Left lobe of liver (tissue), 2 donors: ENCODE data around the gene DYSF. TPM values are rescaled to one million over a fixed set of nuclear protein-coding genes. Genes with fewer than 3 reads are reported as not detected.

Experiments used
- ATAC-seq: fragments of 200-7000 bp; cut with Tn5 transposase; one replicate; pipeline ENCODE4 v1.9.1; 2020; ENCODE audit warnings: mild to moderate bottlenecking, moderate library complexity
- DNase-seq: peaks from one replicate; pipeline ENCODE4 v3.0.0-alpha.2; 2020; ENCODE audit warnings: low spot score
- total RNA-seq: library from RNA; stranded (reverse); gene quantifications from one replicate; pipeline ENCODE4 v1.2.1, GENCODE V29; 2021
- donor health status: DM: no; HTN: no; CAD: no; lungs with moderate emphysema.
- donor health status: DM: no; HTN: yes; CAD: no.

Gene DYSF
- total RNA-seq, 1 donor from 2014 or later, result 30.0 TPM

DNA sequence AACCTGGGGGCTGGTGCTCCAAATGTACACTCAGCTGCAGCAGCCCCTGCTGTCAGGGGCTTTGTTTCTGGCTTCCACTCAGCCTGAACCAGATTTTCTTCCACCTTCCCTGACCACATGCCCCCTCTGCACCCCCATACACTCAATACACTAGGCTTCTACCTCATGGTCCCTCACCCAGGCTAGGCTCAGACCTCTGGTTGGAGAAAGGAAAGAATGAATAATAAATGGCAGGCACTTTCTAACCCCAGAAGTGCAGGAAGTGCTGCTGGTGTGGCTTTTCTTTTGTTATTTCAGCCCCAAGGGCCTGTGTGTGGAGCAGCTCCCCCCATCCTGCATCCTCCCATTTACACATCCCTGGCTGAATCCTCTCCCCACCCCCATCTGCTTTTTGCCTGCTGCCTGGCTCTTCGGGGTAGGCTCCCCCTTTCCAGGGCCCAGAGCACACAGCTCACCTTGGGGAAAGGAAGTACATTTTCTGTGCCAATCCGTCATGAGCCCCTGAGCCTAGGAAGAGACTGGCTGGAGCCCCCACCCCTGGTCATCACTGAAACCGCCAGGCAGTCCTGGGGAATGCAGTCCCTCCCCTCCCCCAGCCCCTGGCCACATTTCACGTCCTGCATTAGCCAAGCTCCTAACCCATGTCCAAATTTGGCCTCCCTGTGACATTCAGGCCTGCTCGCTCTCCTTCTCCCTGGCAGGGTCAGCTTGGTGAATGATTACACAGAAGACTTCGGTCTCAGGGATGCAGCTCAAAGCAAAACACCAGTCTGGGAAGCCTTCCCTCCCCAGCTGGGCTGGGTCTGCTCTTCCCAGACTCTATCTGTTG is 2.6 kb downstream of the DYSF start:
- peak; percentile 63 for ATAC-seq
- peak; percentile 91 for DNase-seq

GRCh38 chr2:71456617-71457016 is 3.3 kb downstream of the DYSF start:
- no peak for ATAC-seq
- no peak for DNase-seq

- ATAC-seq (no peak), DNase-seq (no peak)
Measured at GRCh38 chr2:71457123-71457915, 4.0 kb downstream of the DYSF start.

- no peak for DNase-seq
- no peak for ATAC-seq
Measured at GRCh38 chr2:71457923-71458322, 4.6 kb downstream of the DYSF start.

DNA sequence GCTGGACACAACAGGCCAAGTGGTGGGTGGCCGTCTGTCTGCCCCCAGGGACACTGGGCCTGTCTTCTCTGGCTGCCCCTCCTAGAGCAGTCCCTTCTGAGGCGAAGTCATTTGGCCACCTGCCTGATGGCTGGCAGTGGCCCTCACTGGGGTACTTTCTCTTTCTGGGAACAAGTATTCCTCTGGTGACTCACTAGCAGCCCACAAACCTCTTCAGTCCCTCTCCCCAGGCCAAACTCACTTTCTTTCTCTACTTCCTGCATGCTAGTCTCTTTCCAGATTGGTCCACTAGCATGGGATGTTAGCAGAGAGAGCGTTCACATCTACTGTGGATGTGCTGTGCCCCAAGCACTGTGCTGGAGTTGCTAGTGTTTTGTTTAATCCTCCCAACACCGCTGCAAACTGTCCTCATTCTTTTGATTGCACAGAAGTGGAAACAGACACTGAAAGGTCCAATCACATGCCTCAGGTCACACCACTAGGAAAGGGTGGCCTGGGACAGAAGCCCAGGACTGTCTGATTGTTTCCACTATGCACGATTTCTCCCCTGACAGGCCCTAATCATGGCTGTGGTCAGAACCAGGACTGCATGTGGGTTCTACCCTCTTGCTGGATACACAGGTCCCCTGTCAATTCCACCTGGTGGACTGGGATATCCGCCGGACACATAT is 5.2 kb downstream of the DYSF start:
- DNase-seq, result peak; percentile 68
- ATAC-seq, result peak; percentile 31

DNA sequence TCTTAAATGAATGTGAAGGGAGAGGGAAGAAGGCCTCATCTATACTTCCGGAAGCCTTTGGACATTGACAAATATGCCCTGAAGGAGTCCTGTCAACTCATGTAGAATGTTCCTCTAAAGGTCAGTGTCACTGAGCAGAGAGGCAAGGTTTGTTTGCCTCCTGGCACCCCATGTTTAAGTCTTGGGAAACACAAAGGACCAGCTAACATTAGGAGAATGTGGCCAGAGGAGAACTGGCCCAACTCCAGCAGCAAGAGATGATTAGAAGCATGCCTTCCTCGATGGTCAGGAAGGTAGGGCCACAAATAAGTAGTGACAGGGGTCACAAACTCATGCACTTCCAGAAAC is 5.7 kb downstream of the DYSF start:
- no peak for DNase-seq
- ATAC-seq, result peak; percentile 1

GRCh38 chr2:71460056-71460455 is 6.7 kb downstream of the DYSF start:
- ATAC-seq, result no peak
- no peak for DNase-seq

- ATAC-seq, result peak; percentile 69
- no peak for DNase-seq
Measured at GRCh38 chr2:71460595-71461303, 7.4 kb downstream of the DYSF start.

DNA sequence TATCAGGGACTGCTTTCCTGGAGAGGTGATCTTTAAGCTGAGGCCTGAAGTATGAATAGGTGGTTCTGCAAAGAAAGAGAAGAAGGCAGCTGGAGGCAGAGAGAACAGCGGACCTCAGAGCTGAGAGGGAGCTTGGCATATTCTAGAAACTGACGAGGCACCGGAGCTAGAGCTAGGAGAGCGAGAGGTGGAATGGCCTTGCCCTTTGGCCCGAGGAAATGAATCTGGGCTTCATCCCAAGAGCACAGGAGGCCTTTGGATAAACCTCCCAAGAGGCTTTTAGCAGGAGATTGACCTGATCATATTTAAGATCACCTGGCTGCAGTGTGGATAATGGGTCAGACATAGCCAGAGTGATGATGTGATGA is 7.9 kb downstream of the DYSF start:
- DNase-seq (peak; percentile 76), ATAC-seq (peak; percentile 48)

DNA sequence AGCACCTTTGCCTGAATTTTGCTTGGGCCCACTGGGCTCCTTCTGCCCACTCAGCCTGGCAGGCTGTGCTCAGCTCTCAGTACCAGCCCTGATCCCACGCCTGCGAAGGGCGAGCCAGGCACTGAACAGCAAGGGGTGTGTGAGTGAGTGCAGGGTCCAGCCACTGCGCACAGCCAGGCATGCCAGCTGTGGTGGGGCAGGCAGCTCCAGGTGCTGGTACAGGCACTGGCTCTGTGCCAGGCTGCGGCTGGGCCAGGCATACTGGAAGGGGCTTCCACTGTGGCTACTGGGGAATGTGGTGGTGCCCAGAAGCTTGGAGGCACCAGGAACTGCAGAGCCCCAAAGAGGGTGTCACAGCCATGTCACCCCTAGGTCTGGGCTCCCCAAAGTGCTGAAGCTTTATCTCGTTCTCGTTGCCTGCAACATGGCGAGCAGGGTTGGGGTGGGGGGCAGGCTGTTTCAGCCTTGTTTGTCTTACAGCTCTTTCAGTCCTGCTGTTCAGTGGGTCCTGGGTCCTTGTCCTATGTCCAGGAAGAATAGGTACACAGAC is 8.8 kb downstream of the DYSF start:
- ATAC-seq, result no peak
- DNase-seq, result no peak

- ATAC-seq, result no peak
- peak; percentile 33 for DNase-seq
Measured at GRCh38 chr2:71462641-71463341, 9.4 kb downstream of the DYSF start.

- DNase-seq (peak; percentile 40), ATAC-seq (no peak)
Measured at GRCh38 chr2:71463342-71463654, 9.9 kb downstream of the DYSF start.

DNA sequence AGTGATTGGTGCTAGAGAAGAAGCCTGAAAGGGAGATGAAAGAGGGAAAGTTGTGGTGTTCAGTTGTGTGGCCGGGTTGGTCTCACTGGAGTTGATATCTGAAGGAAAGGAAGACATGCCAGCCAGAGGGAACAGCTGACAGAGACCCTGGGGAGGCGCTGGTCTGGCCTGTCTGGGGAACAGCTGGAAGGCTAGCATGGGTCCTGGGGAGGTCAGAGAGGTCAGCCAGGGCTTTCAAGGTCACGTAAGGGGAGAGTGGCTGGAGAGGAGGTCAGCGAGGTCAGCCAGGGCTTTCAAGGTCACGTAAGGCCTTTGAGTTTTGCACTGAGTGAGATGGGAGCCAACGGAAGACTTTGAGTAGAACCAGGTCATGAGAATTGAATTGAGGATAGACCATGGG is 11.0 kb downstream of the DYSF start:
- peak; percentile 35 for DNase-seq

DNA sequence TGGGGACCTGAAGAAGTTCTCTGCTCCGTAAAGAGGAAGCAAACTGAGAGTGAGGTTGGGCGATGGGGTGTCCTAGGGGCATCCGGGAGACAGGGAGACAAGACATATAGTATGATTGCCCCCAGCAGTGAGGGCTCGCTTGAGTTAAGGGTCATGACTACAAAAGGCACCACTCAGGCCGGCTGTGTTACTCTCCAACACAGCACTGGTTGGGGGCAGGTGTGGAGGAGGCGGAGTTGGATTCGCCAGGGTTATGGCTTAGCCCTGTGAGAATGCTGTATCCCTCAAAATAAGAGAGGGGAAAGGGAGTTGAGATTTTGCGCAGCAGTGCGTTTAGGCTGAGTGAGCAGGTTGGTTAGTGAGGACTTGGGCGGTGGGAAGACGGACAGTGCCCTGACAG is 12.0 kb downstream of the DYSF start:
- ATAC-seq (no peak), DNase-seq (no peak)

More for the DNA sequence above, 11.0 kb downstream of the DYSF start:
- ATAC-seq, result no peak

GRCh38 chr2:71465961-71466300 is 12.6 kb downstream of the DYSF start:
- ATAC-seq, result no peak

GRCh38 chr2:71466301-71467179 is 13.2 kb downstream of the DYSF start:
- ATAC-seq (peak; percentile 86), DNase-seq (peak; percentile 70)

More at GRCh38 chr2:71465961-71466300, 12.6 kb downstream of the DYSF start:
- DNase-seq, result no peak

GRCh38 chr2:71467180-71467815 is 13.9 kb downstream of the DYSF start:
- ATAC-seq (no peak), DNase-seq (no peak)

- ATAC-seq (no peak), DNase-seq (no peak)
Measured at GRCh38 chr2:71468279-71469015, 15.1 kb downstream of the DYSF start.
